Liver (tissue), 9 donors: ENCODE results near the gene CSAD. TPM values are rescaled to one million over a fixed set of nuclear protein-coding genes. Genes with fewer than 3 reads are reported as not detected.

ENCODE experiments used
- DNase-seq: peaks from one replicate; pipeline ENCODE4 v3.0.0-alpha.2; 2017; ENCODE audit warnings: low spot score
- H3K27ac ChIP-seq, 2 donors: one replicate each; pipeline ENCODE4 v1.7.0; 2013; ENCODE audit warnings: inconsistent platforms in 2 of 2, low read length in 2 of 2, control low read depth in 1 of 2, low read depth in 1 of 2, mild to moderate bottlenecking in 1 of 2
- H3K27me3 ChIP-seq, 4 donors: one replicate each; pipeline versions ENCODE4 v1.6.1 to v1.7.0; 2013; ENCODE audit warnings: low read length in 3 of 4, inconsistent platforms in 1 of 4, mild to moderate bottlenecking in 1 of 4, moderate library complexity in 1 of 4; ENCODE audit not compliant: control insufficient read depth in 4 of 4, insufficient read depth in 4 of 4
- H3K36me3 ChIP-seq, 4 donors: one replicate each; pipeline versions ENCODE4 v1.6.1 to v1.7.0; 2013; ENCODE audit warnings: low read length in 3 of 4, mild to moderate bottlenecking in 3 of 4, low read depth in 1 of 4, moderate library complexity in 1 of 4; ENCODE audit not compliant: control insufficient read depth in 4 of 4, insufficient read depth in 3 of 4
- H3K4me1 ChIP-seq, 4 donors: one replicate each; pipeline versions ENCODE4 v1.6.1 to v1.7.0; 2013; ENCODE audit warnings: low read length in 3 of 4, mild to moderate bottlenecking in 3 of 4, moderate library complexity in 1 of 4; ENCODE audit not compliant: control insufficient read depth in 4 of 4, insufficient read depth in 4 of 4
- H3K4me3 ChIP-seq, 3 donors: one replicate each; pipeline versions ENCODE4 v1.6.1 to v1.7.0; 2013; ENCODE audit warnings: low read length in 3 of 3, control low read depth in 1 of 3, low read depth in 1 of 3, mild to moderate bottlenecking in 1 of 3
- H3K9ac ChIP-seq, 2 donors: one replicate each; pipeline ENCODE4 v1.7.0; 2013; ENCODE audit warnings: low read length in 2 of 2, mild to moderate bottlenecking in 2 of 2, moderate library complexity in 2 of 2, control low read depth in 1 of 2, low read depth in 1 of 2
- H3K9me3 ChIP-seq, 4 donors: one replicate each; pipeline versions ENCODE4 v1.6.1 to v1.7.0; 2013; ENCODE audit warnings: low read length in 3 of 4; ENCODE audit not compliant: control insufficient read depth in 4 of 4
- ATF3 ChIP-seq: IDR thresholded peaks from 2 replicates; pipeline ENCODE4 v1.6.1; 2016; ENCODE audit warnings: antibody characterized with exemption
- CTCF ChIP-seq: fragments of 150-350 bp; IDR thresholded peaks from 2 replicates; pipeline ENCODE4 v1.5.1; 2017; ENCODE audit warnings: improper control_type of control experiment, low read depth, low read length; ENCODE audit not compliant: missing input control
- EGR1 ChIP-seq, 2 donors: IDR thresholded peaks; 2 replicates each; pipeline ENCODE4 v1.6.1; 2016 to 2018; ENCODE audit warnings: antibody characterized with exemption in 2 of 2, low read depth in 2 of 2
- FOXA1 ChIP-seq: IDR thresholded peaks from 2 replicates; pipeline ENCODE4 v1.6.1; 2016; ENCODE audit warnings: antibody characterized with exemption
- FOXA2 ChIP-seq: IDR thresholded peaks from 2 replicates; pipeline ENCODE4 v1.6.1; 2016; ENCODE audit warnings: antibody characterized with exemption
- GABPA ChIP-seq, 2 donors: IDR thresholded peaks in 1 of 2; conservative IDR thresholded peaks in 1 of 2; 2 replicates each; pipeline ENCODE4 v1.6.1; 2016; ENCODE audit warnings: antibody characterized with exemption in 2 of 2, mild to moderate bottlenecking in 1 of 2, moderate library complexity in 1 of 2
- HNF4A ChIP-seq, 2 donors: conservative IDR thresholded peaks; 2 replicates each; pipeline ENCODE4 v1.6.1; 2016; ENCODE audit warnings: antibody characterized with exemption in 2 of 2, mild to moderate bottlenecking in 2 of 2
- MAX ChIP-seq: IDR thresholded peaks from 2 replicates; pipeline ENCODE4 v1.6.1; 2016; ENCODE audit warnings: antibody characterized with exemption
- NR2F2 ChIP-seq: IDR thresholded peaks from 2 replicates; pipeline ENCODE4 v1.6.1; 2016; ENCODE audit warnings: antibody characterized with exemption
- RAD21 ChIP-seq, 2 donors: IDR thresholded peaks; 2 replicates each; pipeline ENCODE4 v1.6.1; 2016; ENCODE audit warnings: antibody characterized with exemption in 2 of 2, mild to moderate bottlenecking in 2 of 2
- REST ChIP-seq: IDR thresholded peaks from 2 replicates; pipeline ENCODE4 v1.6.1; 2016; ENCODE audit warnings: antibody characterized with exemption, mild to moderate bottlenecking
- RXRA ChIP-seq, 2 donors: IDR thresholded peaks; 2 replicates each; pipeline ENCODE4 v1.6.1; 2017 to 2018; ENCODE audit warnings: antibody characterized with exemption in 2 of 2, mild to moderate bottlenecking in 1 of 2
- SP1 ChIP-seq: IDR thresholded peaks from 2 replicates; pipeline ENCODE4 v1.6.1; 2018; ENCODE audit warnings: antibody characterized with exemption, mild to moderate bottlenecking
- TAF1 ChIP-seq: conservative IDR thresholded peaks from 2 replicates; pipeline ENCODE4 v1.6.1; 2016; ENCODE audit warnings: antibody characterized with exemption, mild to moderate bottlenecking
- WGBS: extraction: QIAGEN DNeasy Blood & Tissue Kit; methylation state at CpG from one replicate; pipeline ENCODE4 v1.1.7; 2013; 5-methylcytosine and 5-hydroxymethylcytosine counted together
- polyA plus RNA-seq, 2 donors: library from polyadenylated mRNA; stranded (reverse) in 1 of 2; unstranded in 1 of 2; fragments of 200-250 nt in 1 of 2; fragments of >200 nt in 1 of 2; fragmentation: Nextera tagmentation in 1 of 2; extraction: Ambion mirVana in 1 of 2; gene quantifications; one replicate each; pipeline versions ENCODE4 v1.2.1 to v1.2.3, GENCODE V29; 2013 to 2015
- total RNA-seq, 2 donors: library from RNA; depleted of rRNA; stranded (reverse); fragments of >200 nt; gene quantifications; one replicate each; pipeline ENCODE4 v1.2.3, GENCODE V29; 2014
- donor health status: healthy.
- donor health status: healthy.
- donor health status: healthy.
- donor health status: healthy.
- donor health status: healthy.

CSAD gene
- total and polyA plus RNA-seq, 4 donors, result 4.4 to 41.5 (median 35.1) TPM

- TF ChIP-seq EGR1 (IDR thresholded peaks at IDR 0.05; ENCODE audit: low read depth in 2 of 2), result no peak
Observed at GRCh38 chr12:53215497-53215896, 34.8 kb upstream of the CSAD start (continued).

GRCh38 chr12:53214687-53215455, 34.1 kb upstream of the CSAD start:
- Histone ChIP-seq H3K9me3 (no peaks in the 10 kb centered on the region), H3K4me3 (no peak overlapping the region), H3K4me1 (peaks cover 0 to 27% (median 0%) of the 10 kb centered on the region in 4 donors), H3K36me3 (no peaks in the 10 kb centered on the region), H3K27me3 (no peaks in the 10 kb centered on the region), H3K9ac (no peak overlapping the region), H3K27ac (peak overlapping the region; percentile 8 to 23)
- TF ChIP-seq GABPA (IDR thresholded peaks at IDR 0.05 in 1 of 2, conservative IDR thresholded peaks at IDR 0.05 in 1 of 2) (no peak), FOXA2 (no peak), NR2F2 (peak; percentile 16), ATF3 (no peak), EGR1 (IDR thresholded peaks at IDR 0.05; ENCODE audit: low read depth in 2 of 2) (no peak), TAF1 (no peak), FOXA1 (no peak), MAX (no peak), REST (no peak), RXRA (IDR thresholded peaks at IDR 0.05) (peak in 1 of 2 donors; percentile 48), RAD21 (IDR thresholded peaks at IDR 0.05) (no peak), SP1 (peak; percentile 41)
- DNase-seq, result no peak
- 78% methylated on average over 12 of the region's 12 CpGs for WGBS

GRCh38 chr12:53214221-53214620, 33.5 kb upstream of the CSAD start:
- Histone ChIP-seq H3K9me3 (no peaks in the 10 kb centered on the region), H3K4me1 (peaks cover 0 to 27% (median 0%) of the 10 kb centered on the region in 4 donors), H3K27me3 (no peaks in the 10 kb centered on the region), H3K27ac (no peak overlapping the region), H3K4me3 (no peak overlapping the region), H3K9ac (no peak overlapping the region), H3K36me3 (no peaks in the 10 kb centered on the region)
- no peak for DNase-seq
- WGBS, result 78% methylated on average over 5 of the region's 5 CpGs
- no peak for TF ChIP-seq TAF1
- TF ChIP-seq CTCF, result no peak
- TF ChIP-seq HNF4A (conservative IDR thresholded peaks at IDR 0.05), result no peak
- TF ChIP-seq MAX, result no peak
- TF ChIP-seq REST, result no peak
- TF ChIP-seq EGR1 (IDR thresholded peaks at IDR 0.05; ENCODE audit: low read depth in 2 of 2), result no peak
- no peak for TF ChIP-seq RXRA (IDR thresholded peaks at IDR 0.05)
- no peak for TF ChIP-seq SP1
- no peak for TF ChIP-seq FOXA2
